Measurements from ENCODE around the gene RPH3AL.

Gene RPH3AL

GRCh38 chr17:352421-353212 is at the start of gene RPH3AL:
RPH3AL (minus strand) TSS chr17:352807; CDS start chr17:327543, 25,264 bp downstream.
- no peak for DNase-seq

DNA sequence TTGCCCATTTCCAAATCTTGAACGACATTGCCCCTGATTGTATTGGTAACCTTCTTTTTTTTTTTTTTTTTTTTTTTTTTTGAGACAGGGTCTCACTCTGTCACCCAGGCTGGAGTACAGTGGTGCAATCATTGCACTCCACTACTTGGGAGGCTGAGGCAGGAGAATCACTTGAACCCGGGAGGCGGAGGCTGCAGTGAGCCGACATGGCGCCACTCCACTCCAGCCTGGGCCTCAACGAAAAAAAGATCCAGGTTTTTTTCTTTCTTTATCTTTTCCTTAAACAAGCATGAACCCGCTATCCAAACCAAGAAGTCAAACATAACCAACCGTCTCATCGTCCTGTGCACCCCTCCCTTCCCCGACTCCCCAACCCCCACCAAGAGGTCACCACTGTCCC is 47.6 kb upstream of the RPH3AL start:
- no peak for DNase-seq

- DNase-seq = no peak
Observed at GRCh38 chr17:396788-397187, 44.2 kb upstream of the RPH3AL start.

GRCh38 chr17:395974-396373 is 43.4 kb upstream of the RPH3AL start:
- no peak for DNase-seq

- DNase-seq = no peak
Observed at GRCh38 chr17:395179-395578, 42.6 kb upstream of the RPH3AL start.

- no peak for DNase-seq
Observed at GRCh38 chr17:394718-395095, 42.1 kb upstream of the RPH3AL start.

DNA sequence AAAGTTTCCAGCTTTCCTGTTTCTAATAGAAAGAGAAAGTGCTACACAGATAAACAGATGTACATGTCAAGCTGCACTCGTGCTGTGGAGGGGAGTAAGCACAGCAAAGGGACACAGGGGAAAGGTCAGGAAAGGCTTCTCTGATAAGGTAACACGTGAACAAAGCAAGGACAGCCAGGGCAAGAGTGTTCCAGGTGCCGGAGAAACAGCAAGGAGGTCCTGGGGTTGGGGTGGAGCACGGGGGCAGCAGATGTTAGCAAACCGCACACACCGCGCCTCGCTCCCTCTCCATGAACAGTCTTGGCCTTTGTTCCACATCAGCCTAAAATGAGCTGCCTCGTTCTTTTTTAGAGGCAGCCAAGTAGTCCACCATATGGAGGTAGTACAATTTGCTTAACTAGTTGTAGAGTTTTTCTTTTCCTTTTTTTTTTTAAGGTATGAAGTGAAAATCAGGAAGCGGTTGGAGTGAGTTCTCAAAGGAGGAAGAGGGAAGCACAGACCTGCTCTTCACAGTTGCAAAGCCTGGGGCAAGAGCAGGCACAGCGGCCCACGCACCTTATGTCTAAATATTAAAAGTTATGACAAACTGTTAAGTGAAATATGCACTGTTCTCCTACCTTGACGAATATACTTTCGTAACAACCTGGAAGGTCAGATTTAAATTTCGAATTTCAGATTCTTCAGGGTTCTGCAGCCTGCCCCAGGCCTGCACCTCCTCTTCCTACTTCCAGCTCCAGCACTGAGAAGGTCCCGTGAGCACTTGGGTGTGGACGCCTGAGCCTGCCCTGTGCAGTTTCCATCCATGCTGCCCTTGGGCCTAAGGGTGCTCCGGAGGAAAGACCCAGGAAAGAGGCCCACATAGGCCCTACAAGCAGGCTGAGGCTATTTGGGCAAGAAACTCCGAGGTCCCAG is 41.5 kb upstream of the RPH3AL start:
- DNase-seq = no peak

- DNase-seq = no peak
Observed at GRCh38 chr17:391850-392249, 39.2 kb upstream of the RPH3AL start.

DNA sequence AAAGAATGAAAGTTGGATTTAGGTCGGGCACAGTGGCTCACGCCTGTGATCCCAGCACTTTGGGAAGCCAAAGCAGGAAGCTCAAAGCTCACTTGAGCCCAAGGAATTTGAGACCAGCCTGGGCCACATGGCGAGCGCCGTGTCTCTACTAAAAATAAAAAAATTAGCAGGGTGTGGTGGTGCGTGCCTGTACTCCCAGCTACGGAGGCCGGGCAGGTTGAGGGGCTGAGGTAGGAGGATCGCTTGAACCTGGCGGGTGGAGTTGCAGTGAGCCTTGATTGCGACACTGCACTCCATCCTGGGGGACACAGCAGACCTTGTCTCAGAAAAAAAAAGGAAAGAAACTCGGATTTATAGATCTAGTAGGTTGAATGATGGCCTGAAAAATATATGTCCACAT is 37.4 kb upstream of the RPH3AL start:
- no peak for DNase-seq

GRCh38 chr17:388087-388486 is 35.5 kb upstream of the RPH3AL start:
- DNase-seq = no peak

DNA sequence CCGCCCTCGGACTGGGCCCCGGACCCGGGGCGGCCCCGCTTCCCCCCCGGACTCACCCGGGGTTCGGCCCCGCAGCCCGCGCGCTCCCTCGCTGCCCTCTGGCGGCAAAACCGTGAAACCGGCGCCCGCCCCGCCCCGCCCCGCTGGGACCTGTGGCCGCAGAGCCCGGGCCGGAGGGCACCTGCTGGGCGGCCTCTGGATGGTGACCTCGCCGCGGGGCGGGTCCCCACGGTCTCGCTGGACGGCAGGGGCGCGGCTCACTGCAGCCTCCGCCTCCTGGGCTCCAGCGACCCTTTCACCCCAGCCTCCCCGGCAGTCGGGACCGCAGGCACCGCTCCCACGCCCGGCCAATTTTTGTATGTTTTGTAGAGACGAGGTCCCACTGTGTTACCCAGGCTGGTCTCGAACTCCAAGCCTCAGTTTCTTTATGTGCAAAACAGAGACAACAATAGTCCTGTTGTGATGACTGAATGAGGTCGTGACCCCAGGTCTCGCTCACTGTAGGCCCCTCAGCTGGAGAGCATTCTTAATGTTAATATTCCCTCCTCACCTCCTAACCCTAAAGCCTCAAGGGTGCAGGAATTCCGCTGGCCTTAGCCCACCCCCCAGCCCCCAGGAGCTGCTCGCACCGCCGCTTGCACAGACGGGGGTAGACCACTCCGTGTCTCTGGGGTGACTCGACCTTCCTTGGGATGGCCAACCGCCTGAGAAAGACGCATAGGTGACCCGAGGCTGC is 33.7 kb upstream of the RPH3AL start:
- DNase-seq = peak; percentile 73

- DNase-seq = no peak
Observed at GRCh38 chr17:385836-386140, 33.2 kb upstream of the RPH3AL start.

- peak; percentile 12 for DNase-seq
Observed at GRCh38 chr17:385178-385835, 32.7 kb upstream of the RPH3AL start.

DNA sequence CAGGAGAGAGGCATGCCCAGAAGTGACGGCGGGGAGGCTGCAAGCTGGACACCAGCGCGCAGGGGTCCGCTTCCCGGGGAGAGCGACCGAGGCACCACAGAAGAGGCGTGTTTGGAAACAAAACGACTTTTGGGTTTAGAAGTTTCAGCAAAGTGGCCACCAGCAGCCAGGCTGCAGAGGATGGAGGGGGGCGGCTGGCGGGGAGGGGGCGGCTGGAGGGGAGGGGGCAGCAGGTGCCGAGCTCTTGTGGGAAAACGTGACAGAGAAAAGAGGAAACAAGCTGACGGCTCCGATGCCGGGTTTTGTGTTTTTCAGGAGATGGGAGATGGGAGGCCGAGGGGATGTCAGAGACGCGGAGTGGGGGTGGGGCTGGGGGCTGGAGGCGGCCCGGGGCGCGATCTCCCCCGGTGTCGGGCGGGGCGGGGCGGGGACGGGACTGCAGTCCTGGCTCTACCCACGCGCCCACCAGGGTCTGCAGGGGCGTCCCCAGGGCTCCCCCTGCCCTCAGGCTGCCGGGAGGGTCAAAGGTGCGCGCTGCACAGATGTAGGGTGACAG is 32.1 kb upstream of the RPH3AL start:
- DNase-seq = no peak

DNA sequence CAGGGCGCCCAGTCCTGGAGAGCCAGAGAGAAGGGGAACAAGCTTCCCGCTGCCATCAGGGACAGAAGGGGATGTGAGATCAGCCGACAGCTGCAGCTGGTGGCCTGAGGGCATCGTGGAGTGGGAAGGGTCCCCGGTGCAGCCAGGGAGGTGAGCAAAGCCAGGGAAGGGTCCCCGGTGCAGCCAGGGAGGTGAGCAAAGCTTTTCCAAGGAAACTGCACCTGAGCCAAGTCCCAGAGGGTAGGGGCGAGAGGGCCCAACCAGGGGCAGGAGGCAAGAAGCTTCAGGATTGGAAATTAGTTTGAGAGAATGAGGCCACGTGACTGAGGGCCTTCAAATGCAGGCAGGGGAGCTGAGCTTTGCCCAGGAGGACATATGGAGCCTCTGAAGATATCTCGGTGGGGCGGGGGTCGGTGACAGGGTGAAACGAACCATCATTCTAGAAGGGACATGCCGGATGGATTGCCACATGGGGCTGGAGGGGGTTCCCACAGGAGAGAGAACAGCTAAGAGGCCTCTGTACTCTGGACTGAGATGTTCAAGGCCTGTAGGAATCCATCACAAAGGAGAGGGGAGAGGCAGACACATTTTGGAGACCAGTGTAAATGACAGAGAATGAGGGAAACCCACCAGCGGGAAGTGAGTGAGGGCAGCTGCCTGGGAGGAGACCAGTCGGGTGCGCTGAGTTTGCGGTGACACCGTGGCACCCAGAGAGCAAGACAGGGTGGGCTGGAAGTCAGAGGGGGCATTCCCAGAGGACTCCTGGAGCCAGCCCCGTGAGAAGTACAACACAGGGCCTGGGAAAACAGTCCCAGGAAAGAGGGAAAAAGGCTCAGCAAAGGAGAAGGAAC is 31.4 kb upstream of the RPH3AL start:
- no peak for DNase-seq

- no peak for DNase-seq
Observed at GRCh38 chr17:382644-383533, 30.3 kb upstream of the RPH3AL start.

- DNase-seq = no peak
Observed at GRCh38 chr17:381941-382643, 29.5 kb upstream of the RPH3AL start.

GRCh38 chr17:381516-381915 is 28.9 kb upstream of the RPH3AL start:
- no peak for DNase-seq

DNA sequence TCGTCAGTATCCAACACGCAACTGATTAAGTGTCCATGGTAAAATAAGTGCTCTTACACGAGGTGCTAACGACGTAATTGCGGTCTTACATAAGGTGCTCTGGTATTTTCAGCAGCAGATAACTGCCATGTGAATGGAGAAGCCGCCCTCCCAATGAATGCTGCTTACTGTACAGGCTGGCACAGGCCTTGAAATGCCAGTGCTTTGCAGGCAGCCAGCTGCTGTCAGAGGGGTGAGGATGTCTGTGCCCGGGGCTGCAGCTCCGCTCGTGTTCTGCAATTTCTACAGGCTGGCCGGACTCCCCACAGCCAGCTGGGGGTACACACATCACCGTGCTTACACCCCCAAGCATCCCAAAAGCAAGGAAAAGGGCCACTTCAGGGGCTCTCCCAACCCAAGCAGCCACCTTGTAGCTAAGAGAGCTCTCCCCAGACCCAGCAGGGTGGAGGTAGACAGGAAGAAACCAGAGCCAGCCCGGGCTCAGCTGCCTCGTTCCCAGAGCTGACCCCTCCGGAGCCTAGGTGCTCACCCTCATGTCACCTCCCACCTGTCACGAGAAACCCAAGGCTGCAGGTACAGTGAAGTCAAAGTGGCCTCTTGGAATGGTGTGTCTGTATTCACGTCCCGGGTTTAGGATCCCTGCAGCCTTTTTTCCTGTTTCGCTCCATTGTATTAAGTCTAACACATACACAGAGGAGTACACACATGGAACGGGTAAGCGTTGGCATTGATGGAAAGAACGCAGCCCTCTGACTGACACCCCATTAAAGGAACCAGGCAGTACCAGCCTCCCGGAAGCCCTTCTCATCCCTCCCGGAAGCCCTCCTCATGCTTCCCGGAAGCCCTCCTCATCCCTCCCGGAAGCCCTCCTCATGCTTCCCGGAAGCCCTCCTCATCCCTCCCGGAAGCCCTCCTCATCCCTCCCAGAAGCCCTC is 27.2 kb upstream of the RPH3AL start:
- no peak for DNase-seq

All from CD4-positive, alpha-beta T cell treated with Interleukin-21 for 1 hour (primary cell).